Body of pancreas (tissue), 4 donors: ENCODE measurements around the gene XRCC3. TPM values are rescaled to one million over a fixed set of nuclear protein-coding genes. Genes with fewer than 3 reads are reported as not detected.

Source experiments
- ATAC-seq: fragments of 150-250 bp; one replicate; pipeline ENCODE4 v1.9.1; 2016
- DNase-seq, 4 donors: peaks; one replicate each; pipeline ENCODE4 v3.0.0-alpha.2; 2019
- H3K27ac ChIP-seq, 4 donors: fragments of 200-600 bp; sonication (generic); 1 replicate in 3 of 4; 2 replicates in 1 of 4; pipeline versions ENCODE4 v1.5.1 to v1.6.1; 2016 to 2019; ENCODE audit warnings: mild to moderate bottlenecking in 1 of 4, mixed read lengths in 1 of 4, moderate library complexity in 1 of 4
- H3K27me3 ChIP-seq, 2 donors: fragments of 200-600 bp; sonication (generic); one replicate each; pipeline ENCODE4 v1.6.0; 2016; ENCODE audit warnings: mild to moderate bottlenecking in 1 of 2
- H3K36me3 ChIP-seq, 2 donors: fragments of 200-600 bp; sonication (generic); replicated peaks in 1 of 2; 2 replicates each; pipeline ENCODE4 v1.5.1; 2016; ENCODE audit warnings: low read depth in 2 of 2; ENCODE audit not compliant: insufficient read depth in 1 of 2
- H3K4me1 ChIP-seq: fragments of 200-600 bp; sonication (generic); one replicate; pipeline ENCODE4 v1.6.0; 2016
- H3K4me3 ChIP-seq, 2 donors: fragments of 200-600 bp; sonication (generic); 1 replicate in 1 of 2; 2 replicates in 1 of 2; pipeline ENCODE4 v1.5.1; 2016 to 2019
- H3K9me3 ChIP-seq, 3 donors: fragments of 200-600 bp; sonication (generic); 1 replicate in 2 of 3; 2 replicates in 1 of 3; pipeline ENCODE4 v1.5.1; 2016
- POLR2A ChIP-seq, 3 donors: fragments of 450-650 bp; IDR thresholded peaks; one replicate each; pipeline ENCODE4 v1.6.1; 2016; ENCODE audit warnings: antibody characterized with exemption in 3 of 3, mild to moderate bottlenecking in 2 of 3
- WGBS, 2 donors: methylation state at CpG; one replicate each; pipeline ENCODE4 v1.1.5; 2017; 5-methylcytosine and 5-hydroxymethylcytosine counted together
- intact Hi-C: fragments of 100-400 bp; cut with DNase I; formaldehyde crosslinking; loops from one replicate; pipeline ENCODE4 v1.15.1; 2023
- total RNA-seq, 2 donors: library from RNA; depleted of rRNA; stranded (reverse); fragments of >200 nt; gene quantifications; one replicate each; pipeline ENCODE4 v1.1.0, GENCODE V29; 2016
- TF ChIP-seq, protein P1 (sequence below), 7 experiments: fragments of 450-650 bp in 4 of 7; fragments of 200-600 bp in 3 of 7; sonication (generic) in 3 of 7; IDR thresholded peaks; one replicate each; pipeline ENCODE4 v1.5.1; 2016 to 2019; ENCODE audit warnings: antibody characterized with exemption in 7 of 7

Gene XRCC3
- total RNA-seq, 2 donors from 2014 or later: 3.9 to 5.6 TPM

DNA sequence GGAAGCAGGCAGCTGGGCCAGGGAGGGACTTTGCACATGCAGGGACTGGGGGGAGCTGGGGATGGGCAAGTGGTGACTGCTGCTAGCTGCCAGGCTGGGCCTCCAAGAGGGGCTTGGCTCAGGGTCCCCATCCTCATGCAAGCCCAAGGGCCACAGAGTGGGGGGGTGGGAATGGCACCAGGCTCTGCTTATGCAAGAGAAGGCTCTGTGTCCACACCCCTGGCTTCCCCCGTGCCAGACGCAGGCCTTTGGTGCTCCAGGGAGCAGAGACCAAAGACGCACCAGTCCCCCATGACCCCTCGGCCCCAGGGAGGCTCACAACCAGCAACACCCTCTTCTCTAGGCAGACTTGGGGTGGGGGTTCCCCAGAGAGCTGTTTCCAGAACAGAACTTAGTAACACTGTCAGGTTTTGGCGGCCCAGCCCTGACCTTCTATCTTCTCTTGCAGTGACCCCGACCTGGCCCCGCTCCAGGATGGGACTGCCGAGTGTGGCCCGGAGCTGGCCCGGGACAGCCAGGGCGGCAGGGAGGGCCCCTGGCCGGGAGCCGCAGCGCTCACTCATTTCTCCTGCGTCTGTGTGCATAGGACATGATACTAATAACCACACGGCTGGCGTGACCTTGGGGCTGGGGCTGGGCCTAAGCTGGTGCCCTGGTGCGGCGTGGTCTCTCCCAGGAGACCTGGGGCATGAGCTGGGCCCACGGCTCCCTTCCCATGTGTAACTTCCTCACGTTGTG lies 14.3 kb downstream of the XRCC3 start:
- TF ChIP-seq POLR2A (IDR thresholded peaks at IDR 0.05): no peak
- TF ChIP-seq, protein P1, sequence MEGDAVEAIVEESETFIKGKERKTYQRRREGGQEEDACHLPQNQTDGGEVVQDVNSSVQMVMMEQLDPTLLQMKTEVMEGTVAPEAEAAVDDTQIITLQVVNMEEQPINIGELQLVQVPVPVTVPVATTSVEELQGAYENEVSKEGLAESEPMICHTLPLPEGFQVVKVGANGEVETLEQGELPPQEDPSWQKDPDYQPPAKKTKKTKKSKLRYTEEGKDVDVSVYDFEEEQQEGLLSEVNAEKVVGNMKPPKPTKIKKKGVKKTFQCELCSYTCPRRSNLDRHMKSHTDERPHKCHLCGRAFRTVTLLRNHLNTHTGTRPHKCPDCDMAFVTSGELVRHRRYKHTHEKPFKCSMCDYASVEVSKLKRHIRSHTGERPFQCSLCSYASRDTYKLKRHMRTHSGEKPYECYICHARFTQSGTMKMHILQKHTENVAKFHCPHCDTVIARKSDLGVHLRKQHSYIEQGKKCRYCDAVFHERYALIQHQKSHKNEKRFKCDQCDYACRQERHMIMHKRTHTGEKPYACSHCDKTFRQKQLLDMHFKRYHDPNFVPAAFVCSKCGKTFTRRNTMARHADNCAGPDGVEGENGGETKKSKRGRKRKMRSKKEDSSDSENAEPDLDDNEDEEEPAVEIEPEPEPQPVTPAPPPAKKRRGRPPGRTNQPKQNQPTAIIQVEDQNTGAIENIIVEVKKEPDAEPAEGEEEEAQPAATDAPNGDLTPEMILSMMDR (IDR thresholded peaks at IDR 0.05): no peak
- WGBS, 2 donors: 82 to 87% methylated on average over 17 to 19 of the region's 21 CpGs
- DNase-seq (no peak), ATAC-seq (no peak)
- intact Hi-C loops: no loop called here
- Histone ChIP-seq H3K27ac (no peak overlapping the region), H3K4me1 (peaks cover 21% of the 10 kb centered on the region), H3K27me3 (no peaks in the 10 kb centered on the region), H3K36me3 (peaks cover 0 to 1% of the 10 kb centered on the region in 2 donors), H3K4me3 (no peak overlapping the region), H3K9me3 (no peaks in the 10 kb centered on the region)

DNA sequence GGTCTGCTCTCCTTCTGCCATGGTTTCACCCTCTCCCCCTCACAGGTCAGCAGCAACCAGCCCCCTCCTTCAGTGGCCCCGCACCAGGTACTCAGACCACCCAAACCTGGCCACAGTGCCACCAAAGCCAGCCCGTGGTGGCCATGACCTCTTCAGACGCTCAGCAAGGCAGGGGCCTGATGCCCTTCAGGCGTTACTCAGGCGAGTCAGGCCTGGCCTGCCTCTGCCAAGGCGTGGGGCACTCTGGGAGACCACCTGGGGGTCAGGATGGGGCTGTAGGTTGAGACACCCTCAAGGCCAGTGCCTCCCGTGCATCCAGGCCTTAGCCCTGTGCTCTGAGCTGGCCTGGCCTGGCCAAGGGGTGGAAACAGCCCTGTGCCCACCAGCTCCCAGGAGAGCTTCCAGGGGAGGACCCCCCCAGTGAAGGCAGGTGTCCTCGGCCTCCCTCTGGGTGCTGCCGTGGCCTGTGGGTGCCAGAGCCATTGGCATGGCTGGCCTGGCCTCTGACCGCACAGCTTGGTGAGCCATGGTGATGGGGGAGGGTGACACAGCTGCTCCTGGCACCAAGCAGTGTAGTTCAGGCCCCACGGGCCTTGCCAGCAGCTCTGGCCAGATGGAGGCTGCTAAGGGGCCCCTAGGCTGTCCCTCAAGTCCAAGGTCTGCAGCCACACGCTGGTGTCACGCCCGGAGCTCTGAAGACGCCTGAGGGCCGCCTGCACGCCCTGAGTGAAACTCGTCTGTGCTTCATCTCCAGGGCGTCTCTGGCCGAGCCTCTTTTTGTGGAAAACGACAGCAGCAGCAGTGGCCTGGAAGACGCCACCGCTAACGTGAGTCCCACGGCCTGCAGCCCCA lies 15.1 kb downstream of the XRCC3 start:
- H3K4me3 ChIP-seq: no peak overlapping the region
- DNase-seq (peak in 1 of 4 donors; percentile 10), ATAC-seq (no peak)
- no peak overlapping the region for H3K27ac ChIP-seq
- intact Hi-C loops: no loop called here
- WGBS, 2 donors: 76 to 91% methylated on average over 20 to 22 of the region's 25 CpGs
- peaks cover 0 to 1% of the 10 kb centered on the region in 2 donors for H3K36me3 ChIP-seq
- no peak for TF ChIP-seq POLR2A (IDR thresholded peaks at IDR 0.05)
- TF ChIP-seq, protein P1 (IDR thresholded peaks at IDR 0.05): no peak
- H3K27me3 ChIP-seq: no peaks in the 10 kb centered on the region
- H3K4me1 ChIP-seq: peaks cover 21% of the 10 kb centered on the region
- H3K9me3 ChIP-seq: no peaks in the 10 kb centered on the region

DNA sequence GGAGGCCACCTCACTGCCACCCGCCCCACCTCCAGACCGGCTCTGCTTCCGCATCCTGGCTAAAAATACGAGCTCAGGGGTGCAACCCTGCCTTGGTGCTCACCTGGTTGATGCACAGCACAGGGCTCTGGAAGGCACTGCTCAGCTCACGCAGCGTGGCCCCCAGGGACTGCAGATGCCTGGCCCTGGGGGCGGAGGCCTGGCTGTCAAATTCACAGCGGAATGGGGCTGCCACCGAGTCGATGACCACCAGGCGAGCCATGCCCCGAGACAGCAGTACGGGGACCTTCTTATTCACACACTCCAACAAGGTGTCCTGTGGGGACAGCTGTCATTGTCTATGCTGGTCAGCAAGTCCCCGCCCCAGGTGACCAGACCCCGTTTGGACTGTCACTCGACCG lies 16.0 kb downstream of the XRCC3 start:
- WGBS, 2 donors: 91% methylated on average over 10 to 16 of the region's 17 CpGs
- intact Hi-C loops: no loop called here
- TF ChIP-seq, protein P1 (IDR thresholded peaks at IDR 0.05): no peak
- TF ChIP-seq POLR2A (IDR thresholded peaks at IDR 0.05): no peak
- no peaks in the 10 kb centered on the region for H3K27me3 ChIP-seq
- no peak overlapping the region for H3K27ac ChIP-seq
- ATAC-seq (no peak), DNase-seq (no peak)
- H3K4me1 ChIP-seq: peaks cover 21% of the 10 kb centered on the region
- H3K36me3 ChIP-seq: peaks cover 1 to 3% of the 10 kb centered on the region in 2 donors
- H3K4me3 ChIP-seq: no peak overlapping the region
- H3K9me3 ChIP-seq: no peaks in the 10 kb centered on the region

DNA sequence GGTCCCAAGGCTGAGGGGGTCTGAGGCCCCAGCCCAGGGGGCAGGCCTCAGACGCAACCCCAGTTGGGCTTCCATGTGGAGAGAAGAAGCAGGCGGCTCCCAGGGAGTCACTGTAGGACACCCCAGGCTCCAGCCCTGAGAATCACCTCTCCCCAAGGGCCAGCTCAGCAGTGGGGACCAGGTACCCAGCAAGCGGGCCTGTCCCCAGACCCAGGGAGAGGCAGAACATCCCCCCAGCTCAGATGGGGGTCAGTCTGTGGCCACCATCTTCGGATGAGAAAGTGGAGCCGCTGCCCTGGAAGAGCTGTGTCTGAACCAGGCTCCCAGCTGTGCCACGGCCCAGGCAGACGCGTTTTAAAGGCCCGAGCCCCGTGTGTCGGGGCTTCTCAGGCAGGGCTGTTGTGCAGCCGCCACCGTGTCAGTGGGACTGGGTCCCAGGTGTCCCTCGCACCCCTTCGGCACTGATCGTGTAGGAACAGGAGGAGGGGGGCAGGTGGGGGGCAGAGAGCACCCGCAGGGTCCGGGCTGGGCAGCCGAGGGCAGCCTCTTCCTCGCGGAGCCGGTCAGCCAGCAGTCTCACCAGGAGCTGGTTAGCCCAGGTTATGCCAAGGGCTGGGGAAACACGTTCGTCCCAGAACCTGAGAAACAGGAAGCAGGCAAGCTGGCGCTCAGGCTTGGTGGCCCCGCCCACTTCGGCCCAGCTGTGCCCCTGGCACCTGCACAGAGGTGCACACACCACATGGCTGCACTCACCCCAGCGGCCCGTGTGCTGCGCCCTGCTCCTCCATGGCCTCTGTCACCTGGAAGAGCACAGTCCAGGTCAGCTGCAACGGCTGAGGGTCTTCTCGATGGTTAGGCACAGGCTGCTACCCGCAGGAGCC lies 16.6 kb downstream of the XRCC3 start:
- peak; percentile 83 to 93 (median 90) for DNase-seq
- Histone ChIP-seq H3K4me3 (no peak overlapping the region), H3K9me3 (no peaks in the 10 kb centered on the region), H3K36me3 (peaks cover 5 to 8% of the 10 kb centered on the region in 2 donors), H3K27me3 (no peaks in the 10 kb centered on the region), H3K4me1 (peaks cover 21% of the 10 kb centered on the region), H3K27ac (peak overlapping the region in 2 of 4 donors; percentile 48 to 51)
- peak; percentile 33 to 45 (median 45) for TF ChIP-seq POLR2A (IDR thresholded peaks at IDR 0.05)
- TF ChIP-seq, protein P1 (IDR thresholded peaks at IDR 0.05): no peak
- peak; percentile 83 for ATAC-seq
- intact Hi-C loops: no loop called here
- 43 to 55% methylated on average over 7 to 32 of the region's 33 CpGs for WGBS, 2 donors
